HCT116 (cell line): ENCODE data around the gene NELFB. TPM values are rescaled to one million over a fixed set of nuclear protein-coding genes. Genes with fewer than 3 reads are reported as not detected.

Experiments
- ATAC-seq: fragments of 200-7000 bp; cut with Tn5 transposase; 2 replicates; pipeline ENCODE4 v1.9.1; 2020; ENCODE audit warnings: mild to moderate bottlenecking, moderate library complexity
- BruUV-seq: library from RNA; stranded (reverse); fragments of 400-500 nt; replicated peaks from 2 replicates; lab custom pipeline; 2021; lab: Mats Ljungman, UMichigan
- CTCF ChIA-PET: fragments of 300-600 bp; sonication (Branson Sonifier 250); formaldehyde crosslinking; loops from one replicate; lab custom pipeline; 2021; ENCODE audit warnings: antibody characterized with exemption; lab: Charles Lee
- POLR2A ChIA-PET: fragments of 300-600, 350-600 bp; sonication (Branson Sonifier 250); formaldehyde crosslinking; loops from one replicate; lab custom pipeline; 2021; ENCODE audit warnings: antibody characterized with exemption; lab: Charles Lee
- RAD21 ChIA-PET, 2 experiments: fragments of 300-600 bp; sonication (Branson Sonifier 250); formaldehyde crosslinking; loops; one replicate each; lab custom pipeline; 2023; ENCODE audit warnings: low total read pairs in 2 of 2; ENCODE audit not compliant: uncharacterized antibody in 2 of 2, unreplicated experiment in 2 of 2, low non-redundant PET in 1 of 2; lab: Charles Lee
- DNase-seq: peaks from one replicate; pipeline ENCODE4 v3.0.0-alpha.2; 2010; ENCODE audit warnings: low read depth, low spot score
- H2AFZ ChIP-seq: fragments of 200-600 bp; shearing (Covaris generic), sonication (generic); 2 replicates; pipeline ENCODE4 v1.6.1; 2017; ENCODE audit warnings: low read depth, mixed run types, mixed read lengths, antibody characterized with exemption, low read length; ENCODE audit not compliant: poor library complexity, severe bottlenecking
- H3K27ac ChIP-seq: 2 replicates; pipeline ENCODE4 v1.5.1; 2012; ENCODE audit warnings: low read depth, low read length
- H3K27me3 ChIP-seq: fragments of 200-600 bp; sonication (generic); 2 replicates; pipeline ENCODE4 v1.6.1; 2016; ENCODE audit warnings: mixed run types, low read length, mixed read lengths; ENCODE audit not compliant: insufficient read depth
- H3K36me3 ChIP-seq, 2 experiments: fragments of 200-500 bp in 1 of 2; fragments of 200-600 bp in 1 of 2; sonication (Bioruptor generic) in 1 of 2; sonication (generic) in 1 of 2; 2 replicates each; pipeline versions ENCODE4 v1.5.1 to v1.6.1; 2014 to 2016; ENCODE audit warnings: low read length in 2 of 2, inconsistent platforms in 1 of 2, mixed read lengths in 1 of 2, mixed run types in 1 of 2; ENCODE audit not compliant: insufficient read depth in 2 of 2, control insufficient read depth in 1 of 2
- H3K4me1 ChIP-seq, 2 experiments: fragments of 200-600 bp in 1 of 2; sonication (generic) in 1 of 2; 2 replicates each; pipeline versions ENCODE4 v1.5.1 to v1.6.1; 2012 to 2017; ENCODE audit warnings: low read length in 2 of 2, inconsistent platforms in 1 of 2, mild to moderate bottlenecking in 1 of 2, mixed read lengths in 1 of 2, mixed run types in 1 of 2, moderate library complexity in 1 of 2; ENCODE audit not compliant: insufficient read depth in 2 of 2, control insufficient read depth in 1 of 2
- H3K4me2 ChIP-seq: fragments of 200-600 bp; sonication (generic); 2 replicates; pipeline ENCODE4 v1.6.1; 2017; ENCODE audit warnings: mixed run types, low read length, mixed read lengths
- H3K4me3 ChIP-seq, 2 experiments: fragments of 200-600 bp in 1 of 2; sonication (generic) in 1 of 2; replicated peaks in 1 of 2; 2 replicates each; pipeline ENCODE4 v1.5.1; 2011 to 2016; ENCODE audit warnings: low read length in 2 of 2, control low read depth in 1 of 2, low read depth in 1 of 2, mild to moderate bottlenecking in 1 of 2, mixed read lengths in 1 of 2, mixed run types in 1 of 2
- H3K79me2 ChIP-seq: fragments of 200-600 bp; sonication (generic); 2 replicates; pipeline ENCODE4 v1.6.1; 2017; ENCODE audit warnings: mild to moderate bottlenecking, mixed run types, low read length, moderate library complexity, mixed read lengths; ENCODE audit not compliant: insufficient read depth
- H3K9ac ChIP-seq: fragments of 200-600 bp; sonication (generic); 2 replicates; pipeline ENCODE4 v1.6.1; 2016; ENCODE audit warnings: low read length, mixed read lengths
- H3K9me2 ChIP-seq: fragments of 200-600 bp; sonication (generic), shearing (Covaris generic); 2 replicates; pipeline ENCODE4 v1.6.1; 2017; ENCODE audit warnings: mixed run types, mild to moderate bottlenecking, moderate library complexity; ENCODE audit not compliant: insufficient read depth
- H3K9me3 ChIP-seq, 2 experiments: fragments of 200-500 bp in 1 of 2; fragments of 200-600 bp in 1 of 2; sonication (Bioruptor generic) in 1 of 2; sonication (generic) in 1 of 2; 2 replicates each; pipeline ENCODE4 v1.6.1; 2014 to 2017; ENCODE audit warnings: low read length in 2 of 2, mixed read lengths in 2 of 2, inconsistent platforms in 1 of 2, low read depth in 1 of 2, mild to moderate bottlenecking in 1 of 2, mixed run types in 1 of 2, moderate library complexity in 1 of 2; ENCODE audit not compliant: control insufficient read depth in 1 of 2, insufficient read depth in 1 of 2
- H4K20me1 ChIP-seq: fragments of 200-600 bp; sonication (generic), shearing (Covaris generic); 2 replicates; pipeline ENCODE4 v1.6.1; 2017; ENCODE audit warnings: mixed run types, mild to moderate bottlenecking, moderate library complexity; ENCODE audit not compliant: insufficient read depth
- CBX3 ChIP-seq: IDR thresholded peaks from 2 replicates; pipeline ENCODE4 v1.6.1; 2012; ENCODE audit warnings: low read depth
- EGR1 ChIP-seq: IDR thresholded peaks from 2 replicates; pipeline ENCODE4 v1.6.1; 2012; ENCODE audit warnings: low read depth
- EZH2 ChIP-seq: fragments of 200-600 bp; sonication (generic); IDR thresholded peaks from 2 replicates; pipeline ENCODE4 v1.6.1; 2017; ENCODE audit warnings: antibody characterized with exemption, mixed run types
- EZH2phosphoT487 ChIP-seq: fragments of 200-600 bp; IDR thresholded peaks from 2 replicates; pipeline ENCODE4 v1.6.1; 2018; ENCODE audit warnings: antibody characterized with exemption, borderline replicate concordance
- FOSL1 ChIP-seq: IDR thresholded peaks from 2 replicates; pipeline ENCODE4 v1.6.1; 2012; ENCODE audit warnings: low read depth
- JUND ChIP-seq: IDR thresholded peaks from 2 replicates; pipeline ENCODE4 v1.6.1; 2012
- RAD21 ChIP-seq: IDR thresholded peaks from 2 replicates; pipeline ENCODE4 v1.6.1; 2012; ENCODE audit warnings: low read depth, mild to moderate bottlenecking
- REST ChIP-seq: IDR thresholded peaks from 2 replicates; pipeline ENCODE4 v1.6.1; 2012; ENCODE audit warnings: low read depth
- SIN3A ChIP-seq: IDR thresholded peaks from 2 replicates; pipeline ENCODE4 v1.6.1; 2012; ENCODE audit warnings: low read depth
- SP1 ChIP-seq: IDR thresholded peaks from 2 replicates; pipeline ENCODE4 v1.6.1; 2012; ENCODE audit warnings: low read depth
- TCF7L2 ChIP-seq: IDR thresholded peaks from 2 replicates; pipeline ENCODE4 v1.7.0; 2011; ENCODE audit warnings: borderline replicate concordance, inconsistent platforms; ENCODE audit not compliant: insufficient read depth, insufficient read length; ENCODE audit errors: extremely low read depth
- YY1 ChIP-seq: IDR thresholded peaks from 2 replicates; pipeline ENCODE4 v1.6.1; 2011; ENCODE audit warnings: low read length, low read depth, moderate library complexity, mild to moderate bottlenecking; ENCODE audit not compliant: insufficient replicate concordance; ENCODE audit errors: extremely low read depth
- intact Hi-C: fragments of 100-400 bp; cut with micrococcal nuclease; formaldehyde crosslinking; loops from 2 replicates; pipeline ENCODE4 v1.10.0; 2022
- total RNA-seq: library from RNA; stranded (reverse); gene quantifications from one replicate; pipeline ENCODE4 v1.2.1, GENCODE V29; 2021; ENCODE audit not compliant: unreplicated experiment
- TF ChIP-seq, protein P1 (sequence below): IDR thresholded peaks from 2 replicates; pipeline ENCODE4 v1.6.1; 2012
- TF ChIP-seq, protein P2 (sequence below), 3 experiments: fragments of 200-600 bp in 1 of 3; sonication (generic) in 1 of 3; IDR thresholded peaks in 2 of 3; conservative IDR thresholded peaks in 1 of 3; 2 replicates each; pipeline ENCODE4 v1.5.1; 2012 to 2017; ENCODE audit warnings: low read depth in 2 of 3, low read length in 2 of 3, antibody characterized with exemption in 1 of 3, borderline replicate concordance in 1 of 3, control low read depth in 1 of 3, mild to moderate bottlenecking in 1 of 3, mixed read lengths in 1 of 3, mixed run types in 1 of 3, moderate library complexity in 1 of 3; ENCODE audit not compliant: insufficient read depth in 1 of 3

The NELFB gene
- total RNA-seq, 1 experiment from 2014 or later, result 86.4 TPM

DNA sequence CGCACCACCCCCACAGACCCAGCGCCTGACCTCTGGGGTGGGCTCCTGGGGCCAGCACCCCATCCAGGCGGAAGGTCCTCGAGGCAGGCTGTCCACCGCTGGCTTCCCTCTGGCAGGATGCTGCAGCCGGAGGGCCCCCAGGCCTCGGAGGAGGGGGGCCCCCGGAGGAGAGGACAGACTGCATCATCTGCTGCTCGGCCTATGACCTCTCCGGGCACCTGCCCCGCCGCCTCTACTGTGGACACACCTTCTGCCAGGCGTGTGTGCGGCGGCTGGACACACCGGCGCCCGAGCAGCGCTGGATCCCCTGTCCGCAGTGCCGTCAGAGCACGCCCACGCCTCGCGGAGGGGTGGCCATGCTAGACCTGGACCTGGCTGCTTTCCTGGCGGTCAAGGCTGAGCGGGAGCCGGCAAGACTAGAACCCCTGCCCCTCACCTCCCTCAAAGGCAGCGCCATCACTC, 26.6 kb upstream of the NELFB start:
- no peaks in the 10 kb centered on the region for H4K20me1 ChIP-seq
- no peaks in the 10 kb centered on the region for H3K36me3 ChIP-seq
- peak overlapping the region; percentile 43; the same call in 1 of the 2 replicates for H3K27ac ChIP-seq
- ATAC-seq (no peak), DNase-seq (no peak)
- peaks cover 44 to 60% of the 10 kb centered on the region in 2 experiments for H3K4me1 ChIP-seq
- H3K9me3 ChIP-seq, result no peaks in the 10 kb centered on the region
- ChIA-PET CTCF (interaction anchor here (1.5 to 4.7 kb wide), 3 partner anchors 9 to 33 kb away, joined by 4 to 43 read pairs (median 10); no protein-coding TSS in a partner anchor), POLR2A (interaction anchor here (1.4 to 2.5 kb wide), 2 partner anchors 8 to 12 kb away, joined by 3 to 16 read pairs; partner anchors contain the start of gene TUBB4B), RAD21 (interaction anchor here in 1 of 2 experiments (1.6 kb wide), 1 partner anchor 110 kb away, joined by 3 read pairs; no protein-coding TSS in a partner anchor)
- no peaks in the 10 kb centered on the region for H3K79me2 ChIP-seq
- intact Hi-C loops, result loop anchor here (5.0 to 10.0 kb wide), 3 partner anchors 41 to 444 kb away; partner anchors contain the start of genes ANAPC2, NPDC1 and SSNA1
- no peak overlapping the region for H3K9ac ChIP-seq
- no peaks in the 10 kb centered on the region for H3K27me3 ChIP-seq
- no peak overlapping the region for H2AFZ ChIP-seq
- H3K9me2 ChIP-seq, result no peaks in the 10 kb centered on the region
- no peak for TF ChIP-seq FOSL1
- TF ChIP-seq, protein P1, sequence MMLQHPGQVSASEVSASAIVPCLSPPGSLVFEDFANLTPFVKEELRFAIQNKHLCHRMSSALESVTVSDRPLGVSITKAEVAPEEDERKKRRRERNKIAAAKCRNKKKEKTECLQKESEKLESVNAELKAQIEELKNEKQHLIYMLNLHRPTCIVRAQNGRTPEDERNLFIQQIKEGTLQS, result no peak
- TF ChIP-seq SP1, result no peak
- TF ChIP-seq JUND, result no peak
- TF ChIP-seq EGR1, result no peak
- TF ChIP-seq SIN3A, result no peak
- no peak for TF ChIP-seq YY1
- no peak for TF ChIP-seq EZH2
- no peak for TF ChIP-seq CBX3
- TF ChIP-seq, protein P2, sequence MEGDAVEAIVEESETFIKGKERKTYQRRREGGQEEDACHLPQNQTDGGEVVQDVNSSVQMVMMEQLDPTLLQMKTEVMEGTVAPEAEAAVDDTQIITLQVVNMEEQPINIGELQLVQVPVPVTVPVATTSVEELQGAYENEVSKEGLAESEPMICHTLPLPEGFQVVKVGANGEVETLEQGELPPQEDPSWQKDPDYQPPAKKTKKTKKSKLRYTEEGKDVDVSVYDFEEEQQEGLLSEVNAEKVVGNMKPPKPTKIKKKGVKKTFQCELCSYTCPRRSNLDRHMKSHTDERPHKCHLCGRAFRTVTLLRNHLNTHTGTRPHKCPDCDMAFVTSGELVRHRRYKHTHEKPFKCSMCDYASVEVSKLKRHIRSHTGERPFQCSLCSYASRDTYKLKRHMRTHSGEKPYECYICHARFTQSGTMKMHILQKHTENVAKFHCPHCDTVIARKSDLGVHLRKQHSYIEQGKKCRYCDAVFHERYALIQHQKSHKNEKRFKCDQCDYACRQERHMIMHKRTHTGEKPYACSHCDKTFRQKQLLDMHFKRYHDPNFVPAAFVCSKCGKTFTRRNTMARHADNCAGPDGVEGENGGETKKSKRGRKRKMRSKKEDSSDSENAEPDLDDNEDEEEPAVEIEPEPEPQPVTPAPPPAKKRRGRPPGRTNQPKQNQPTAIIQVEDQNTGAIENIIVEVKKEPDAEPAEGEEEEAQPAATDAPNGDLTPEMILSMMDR (IDR thresholded peaks at IDR 0.05 in 2 of 3, conservative IDR thresholded peaks at IDR 0.05 in 1 of 3; ENCODE audit: borderline replicate concordance in 1 of 3, insufficient read depth in 1 of 3, low read depth in 2 of 3, low read length in 2 of 3), result no peak
- no peak for TF ChIP-seq TCF7L2
- TF ChIP-seq REST, result no peak
- no peak for TF ChIP-seq EZH2phosphoT487
- TF ChIP-seq RAD21, result no peak
- no peak overlapping the region for H3K4me3 ChIP-seq
- no peak overlapping the region for H3K4me2 ChIP-seq
- no TSS peak for BruUV-seq
